H1 (cell line): ENCODE measurements around the gene RBM4. TPM values are rescaled to one million over a fixed set of nuclear protein-coding genes. Genes with fewer than 3 reads are reported as not detected.

Experiments
- CTCF ChIA-PET: fragments of 300-600 bp; sonication (Branson Sonifier 250); formaldehyde crosslinking; loops from one replicate; lab custom pipeline; 2021; ENCODE audit not compliant: partially characterized antibody; lab: Charles Lee
- POLR2A ChIA-PET: fragments of 300-600 bp; sonication (Branson Sonifier 250); formaldehyde crosslinking; loops from one replicate; lab custom pipeline; 2021; ENCODE audit warnings: inconsistent platforms; ENCODE audit not compliant: partially characterized antibody; lab: Charles Lee
- DNase-seq, 2 experiments: peaks; one replicate each; pipeline versions ENCODE4 v3.0.0 to v3.0.0-alpha.2; 2010 to 2022; ENCODE audit warnings: low spot score in 2 of 2, low read depth in 1 of 2, mixed read lengths in 1 of 2
- FAIRE-seq: peaks from 2 replicates; lab custom pipeline; 2011; peaks lifted over from hg19 to GRCh38; lab: Jason Lieb, UNC
- H2AFZ ChIP-seq: 2 replicates; pipeline ENCODE4 v1.8.1; 2012; ENCODE audit warnings: low read length, inconsistent platforms
- H2AK5ac ChIP-seq: 2 replicates; pipeline ENCODE4 v1.6.1; 2013; ENCODE audit warnings: low read depth, low read length
- H2BK120ac ChIP-seq: replicated peaks from 2 replicates; pipeline ENCODE3; 2013; ENCODE audit warnings: low read depth, low read length, inconsistent platforms
- H2BK12ac ChIP-seq: 2 replicates; pipeline ENCODE4 v1.6.1; 2013; ENCODE audit warnings: low read depth, low read length
- H2BK15ac ChIP-seq: 2 replicates; pipeline ENCODE4 v1.6.1; 2013; ENCODE audit warnings: low read length
- H2BK20ac ChIP-seq: 2 replicates; pipeline ENCODE4 v1.6.1; 2013; ENCODE audit warnings: low read length
- H2BK5ac ChIP-seq: 2 replicates; pipeline ENCODE4 v1.6.1; 2013; ENCODE audit warnings: low read depth, low read length
- H3K14ac ChIP-seq: 2 replicates; pipeline ENCODE4 v1.6.1; 2013; ENCODE audit warnings: inconsistent platforms; ENCODE audit not compliant: insufficient read length
- H3K18ac ChIP-seq: 2 replicates; pipeline ENCODE4 v1.6.1; 2013; ENCODE audit warnings: low read length; ENCODE audit errors: extremely low read depth
- H3K23ac ChIP-seq: 2 replicates; pipeline ENCODE4 v1.6.1; 2013; ENCODE audit warnings: inconsistent platforms; ENCODE audit not compliant: insufficient read length
- H3K23me2 ChIP-seq: 2 replicates; pipeline ENCODE4 v1.6.1; 2013; ENCODE audit warnings: low read depth, low read length
- H3K27ac ChIP-seq: 2 replicates; pipeline ENCODE4 v1.6.1; 2011; ENCODE audit warnings: low read depth, low read length, inconsistent platforms
- H3K27me3 ChIP-seq, 4 experiments: replicated peaks in 1 of 4; 1 replicate in 1 of 4; 2 replicates in 3 of 4; pipeline versions ENCODE4 v1.6.1 to v1.8.1; 2011 to 2013; ENCODE audit warnings: low read length in 3 of 4, mild to moderate bottlenecking in 3 of 4, inconsistent platforms in 2 of 4, mixed read lengths in 2 of 4, moderate library complexity in 1 of 4; ENCODE audit not compliant: control insufficient read depth in 3 of 4, insufficient read depth in 3 of 4; ENCODE audit errors: extremely low read depth in 1 of 4
- H3K36me3 ChIP-seq, 4 experiments: 2 replicates each; pipeline versions ENCODE4 v1.6.1 to v1.8.1; 2011 to 2013; ENCODE audit warnings: mild to moderate bottlenecking in 4 of 4, low read length in 3 of 4, moderate library complexity in 2 of 4, control low read depth in 1 of 4, inconsistent platforms in 1 of 4; ENCODE audit not compliant: insufficient read depth in 4 of 4, control insufficient read depth in 2 of 4
- H3K4ac ChIP-seq: replicated peaks from 2 replicates; pipeline ENCODE3; 2013; ENCODE audit warnings: low read length, low read depth, mixed read lengths, inconsistent platforms; ENCODE audit not compliant: insufficient read length
- H3K4me1 ChIP-seq, 4 experiments: replicated peaks in 1 of 4; 1 replicate in 1 of 4; 2 replicates in 3 of 4; pipeline versions ENCODE4 v1.6.1 to v1.8.1; 2011 to 2013; ENCODE audit warnings: low read length in 3 of 4, inconsistent platforms in 2 of 4, mixed read lengths in 1 of 4; ENCODE audit not compliant: insufficient read depth in 4 of 4, control insufficient read depth in 3 of 4
- H3K4me2 ChIP-seq, 2 experiments: 2 replicates each; pipeline versions ENCODE4 v1.6.1 to v1.8.1; 2011 to 2013; ENCODE audit warnings: low read depth in 2 of 2, low read length in 2 of 2, control low read depth in 1 of 2, inconsistent platforms in 1 of 2, mild to moderate bottlenecking in 1 of 2; ENCODE audit not compliant: insufficient read depth in 1 of 2
- H3K4me3 ChIP-seq, 4 experiments: fragments of 200-600, 300-600 bp in 1 of 4; sonication (generic), shearing (Covaris generic), sonication (Bioruptor Twin) in 1 of 4; 2 replicates each; pipeline versions ENCODE4 v1.5.1 to v1.8.1; 2011 to 2016; ENCODE audit warnings: low read length in 4 of 4, low read depth in 3 of 4, control low read depth in 2 of 4, inconsistent platforms in 2 of 4, mild to moderate bottlenecking in 2 of 4, mixed read lengths in 1 of 4, moderate library complexity in 1 of 4; ENCODE audit not compliant: insufficient read depth in 2 of 4; ENCODE audit errors: extremely low read depth in 1 of 4
- H3K56ac ChIP-seq: replicated peaks from 2 replicates; pipeline ENCODE3; 2013; ENCODE audit warnings: low read depth, mild to moderate bottlenecking, mixed read lengths, low read length, inconsistent platforms; ENCODE audit not compliant: insufficient read length
- H3K79me1 ChIP-seq: 2 replicates; pipeline ENCODE4 v1.6.1; 2013; ENCODE audit warnings: low read depth, low read length, control low read depth
- H3K79me2 ChIP-seq, 2 experiments: 2 replicates each; pipeline versions ENCODE4 v1.6.1 to v1.8.1; 2012 to 2013; ENCODE audit warnings: low read length in 2 of 2, mild to moderate bottlenecking in 2 of 2, inconsistent platforms in 1 of 2; ENCODE audit not compliant: insufficient read depth in 2 of 2, control insufficient read depth in 1 of 2
- H3K9ac ChIP-seq, 4 experiments: replicated peaks in 1 of 4; 1 replicate in 1 of 4; 2 replicates in 3 of 4; pipeline versions ENCODE4 v1.6.1 to v1.8.1; 2011 to 2013; ENCODE audit warnings: low read depth in 3 of 4, low read length in 3 of 4, control low read depth in 2 of 4, mild to moderate bottlenecking in 2 of 4, moderate library complexity in 2 of 4, inconsistent platforms in 1 of 4; ENCODE audit errors: extremely low read depth in 1 of 4
- H3K9me3 ChIP-seq, 2 experiments: 2 replicates each; pipeline versions ENCODE4 v1.6.1 to v1.8.1; 2012 to 2013; ENCODE audit warnings: mild to moderate bottlenecking in 2 of 2, moderate library complexity in 2 of 2, control low read depth in 1 of 2, inconsistent platforms in 1 of 2, low read depth in 1 of 2, low read length in 1 of 2, mixed read lengths in 1 of 2; ENCODE audit not compliant: insufficient read depth in 2 of 2
- H4K20me1 ChIP-seq, 2 experiments: replicated peaks in 1 of 2; 2 replicates each; pipeline versions ENCODE3 to v1.8.1; 2011 to 2013; ENCODE audit warnings: inconsistent platforms in 2 of 2, low read length in 2 of 2, mild to moderate bottlenecking in 1 of 2; ENCODE audit not compliant: insufficient read depth in 2 of 2, control insufficient read depth in 1 of 2
- H4K5ac ChIP-seq: 2 replicates; pipeline ENCODE4 v1.6.1; 2013; ENCODE audit warnings: low read length, low read depth, mixed read lengths, inconsistent platforms; ENCODE audit not compliant: insufficient read length
- H4K8ac ChIP-seq: 2 replicates; pipeline ENCODE4 v1.8.0; 2013; ENCODE audit warnings: mild to moderate bottlenecking, moderate library complexity, low read length, inconsistent platforms; ENCODE audit not compliant: insufficient read depth; ENCODE audit errors: extremely low read depth
- H4K91ac ChIP-seq: replicated peaks from 2 replicates; pipeline ENCODE3; 2013; ENCODE audit warnings: low read length, mixed read lengths, inconsistent platforms; ENCODE audit not compliant: insufficient read length
- ASH2L ChIP-seq: fragments of 200-600, 300-600 bp; sonication (generic); IDR thresholded peaks from one replicate; pipeline ENCODE4 v1.7.1; 2017; ENCODE audit warnings: low read length
- JUN ChIP-seq: IDR thresholded peaks from 2 replicates; pipeline ENCODE4 v1.6.1; 2011; ENCODE audit warnings: low read depth, mild to moderate bottlenecking, improper control_type of control experiment, low read length
- POLR2A ChIP-seq, 2 experiments: IDR thresholded peaks; 1 replicate in 1 of 2; 2 replicates in 1 of 2; pipeline ENCODE4 v1.6.1; 2011; ENCODE audit warnings: low read depth in 2 of 2, low read length in 2 of 2, mild to moderate bottlenecking in 2 of 2; ENCODE audit errors: control extremely low read depth in 1 of 2
- YY1 ChIP-seq: IDR thresholded peaks from 2 replicates; pipeline ENCODE4 v1.6.1; 2011; ENCODE audit warnings: low read depth, mild to moderate bottlenecking, low read length
- WGBS, 2 experiments: shearing (Covaris generic) in 1 of 2; methylation state at CpG; one replicate each; pipeline versions ENCODE4 v1.1.6 to v1.1.7; 2013 to 2015; ENCODE audit warnings: low lambda C conversion rate in 2 of 2, mixed read lengths in 2 of 2, inconsistent platforms in 1 of 2, low coverage in 1 of 2, missing lambda C conversion rate in 1 of 2; ENCODE audit not compliant: insufficient replicate concordance in 2 of 2, insufficient coverage in 1 of 2, insufficient read length in 1 of 2; ENCODE audit errors: extremely low coverage in 1 of 2, missing lambda C conversion rate in 1 of 2; 5-methylcytosine and 5-hydroxymethylcytosine counted together
- polyA plus RNA-seq, 7 experiments: library from polyadenylated mRNA; depleted of rRNA in 3 of 7; stranded (reverse) in 5 of 7; unstranded in 2 of 7; fragments of >200 nt in 5 of 7; fragments of 200-250 nt in 2 of 7; gene quantifications; 1 replicate in 5 of 7; 2 replicates in 1 of 7; 4 replicates in 1 of 7; pipeline versions ENCODE4 v1.2.1 to v1.2.3, GENCODE V29; 2011 to 2013; ENCODE audit warnings: missing spikeins in 2 of 7, mixed read lengths in 2 of 7
- total RNA-seq: library from RNA; stranded (reverse); fragmentation: NEBNext Ultra II Directional; extraction: Animal tissue kit (Norgen Biotek cat#: 25700); gene quantifications from 2 replicates; pipeline ENCODE4 v1.2.1, GENCODE V29; 2021

Gene RBM4
- total and polyA plus RNA-seq, 2 of the 8 experiments (the other 6 are each of a cell fraction or from before 2014, with no cell fraction given), result 192 to 330 TPM

GRCh38 chr11:66609721-66610617, 28.5 kb upstream of the RBM4 start:
- H3K23me2 ChIP-seq, result no peaks in the 10 kb centered on the region
- no peak overlapping the region for H2BK20ac ChIP-seq
- H2BK15ac ChIP-seq, result no peak overlapping the region
- H3K23ac ChIP-seq, result no peak overlapping the region
- H2AK5ac ChIP-seq, result no peak overlapping the region
- H3K4me2 ChIP-seq, result no peak overlapping the region
- H2AFZ ChIP-seq, result no peak overlapping the region
- H3K79me2 ChIP-seq, result no peaks in the 10 kb centered on the region
- no peaks in the 10 kb centered on the region for H3K27me3 ChIP-seq
- H3K18ac ChIP-seq, result no peak overlapping the region
- 83% methylated on average over 4 of the region's 4 CpGs; no CpG with 5 or more reads in 1 of the 2 experiments for WGBS, 2 experiments
- ChIA-PET CTCF (interaction anchor here (0.8 to 2.5 kb wide), 4 partner anchors 10 to 119 kb away, joined by 3 to 8 read pairs (median 3); no protein-coding TSS in a partner anchor), POLR2A (interaction anchor here (0.9 to 66.2 kb wide), 4 partner anchors 11 to 33 kb away, joined by 3 to 2165 read pairs (median 1084); partner anchors contain the start of genes CCDC87, CCS, RBM14 and RBM4)
- no peak overlapping the region for H3K56ac ChIP-seq
- no peak for DNase-seq
- no peak overlapping the region for H3K14ac ChIP-seq
- no peaks in the 10 kb centered on the region for H3K79me1 ChIP-seq
- FAIRE-seq, result no peak
- H3K4ac ChIP-seq, result no peak overlapping the region
- H2BK120ac ChIP-seq, result no peak overlapping the region
- H2BK5ac ChIP-seq, result no peak overlapping the region
- no peaks in the 10 kb centered on the region for H3K9me3 ChIP-seq
- no peaks in the 10 kb centered on the region for H3K4me1 ChIP-seq
- H4K91ac ChIP-seq, result no peak overlapping the region
- no peak overlapping the region for H3K9ac ChIP-seq
- no peak overlapping the region for H2BK12ac ChIP-seq
- no peak overlapping the region for H3K27ac ChIP-seq
- H4K20me1 ChIP-seq, result peaks cover 0 to 2% of the 10 kb centered on the region in 2 experiments
- H4K5ac ChIP-seq, result no peak overlapping the region
- H4K8ac ChIP-seq, result no peak overlapping the region
- no peak overlapping the region for H3K4me3 ChIP-seq
- peaks cover 3 to 9% (median 6%) of the 10 kb centered on the region in 4 experiments; a peak in 5 of 8 replicates for H3K36me3 ChIP-seq
- TF ChIP-seq POLR2A (IDR thresholded peaks at IDR 0.05; ENCODE audit: control extremely low read depth in 1 of 2, low read depth in 2 of 2, low read length in 2 of 2) (no peak), JUN (no peak), YY1 (no peak), ASH2L (no peak)
